HepG2 (cell line): Measurements from ENCODE around the gene RNF222. TPM values are rescaled to one million over a fixed set of nuclear protein-coding genes. Genes with fewer than 3 reads are reported as not detected.

ENCODE experiments used
- ATAC-seq: fragments of 200-7000 bp; cut with Tn5 transposase; 3 replicates; pipeline ENCODE4 v1.9.1; 2020; ENCODE audit warnings: mild to moderate bottlenecking, moderate library complexity
- BruUV-seq: library from RNA; stranded (reverse); fragments of 400-500 nt; replicated peaks from 2 replicates; lab custom pipeline; 2021; lab: Mats Ljungman, UMichigan
- CTCF ChIA-PET: fragments of 300-600 bp; formaldehyde crosslinking; extraction: SDS; loops from one replicate; lab custom pipeline; 2021; ENCODE audit warnings: low total read pairs, inconsistent platforms, low intra/inter-chr PET ratio; lab: Yijun Ruan, JAX
- POLR2A ChIA-PET: fragments of 350-600 bp; sonication (Branson Sonifier 250); formaldehyde crosslinking; loops from one replicate; lab custom pipeline; 2020; ENCODE audit warnings: antibody characterized with exemption, inconsistent platforms; lab: Yijun Ruan, JAX
- DNase-seq: peaks from one replicate; pipeline ENCODE4 v3.0.0-alpha.2; 2015; ENCODE audit warnings: low spot score
- FAIRE-seq: peaks from 3 replicates; lab custom pipeline; 2011; peaks lifted over from hg19 to GRCh38; lab: Jason Lieb, UNC
- H2AFZ ChIP-seq: one replicate; pipeline ENCODE4 v1.6.1; 2011; ENCODE audit warnings: low read length, inconsistent platforms
- H3K27ac ChIP-seq: fragments of 300-600 bp; 3 replicates; pipeline ENCODE4 v1.8.0; 2011; ENCODE audit warnings: mixed run types, mild to moderate bottlenecking, mixed read lengths, low read length, inconsistent platforms; ENCODE audit not compliant: insufficient read depth; ENCODE audit errors: extremely low read length
- H3K27me3 ChIP-seq, 2 experiments: fragments of 200-600 bp in 1 of 2; 2 replicates in 1 of 2; 3 replicates in 1 of 2; pipeline versions ENCODE4 v1.6.0 to v1.8.0; 2011; ENCODE audit warnings: low read length in 2 of 2, mild to moderate bottlenecking in 2 of 2, moderate library complexity in 2 of 2, inconsistent platforms in 1 of 2; ENCODE audit not compliant: insufficient read depth in 2 of 2, control insufficient read depth in 1 of 2
- H3K36me3 ChIP-seq, 2 experiments: fragments of 200-600 bp in 1 of 2; replicated peaks in 1 of 2; 2 replicates in 1 of 2; 3 replicates in 1 of 2; pipeline versions ENCODE4 v1.5.1 to v1.8.0; 2011; ENCODE audit warnings: low read length in 2 of 2, inconsistent platforms in 1 of 2; ENCODE audit not compliant: insufficient read depth in 2 of 2, control insufficient read depth in 1 of 2
- H3K4me1 ChIP-seq: 2 replicates; pipeline ENCODE4 v1.5.1; 2012; ENCODE audit warnings: low read length, inconsistent platforms; ENCODE audit not compliant: insufficient read depth
- H3K4me2 ChIP-seq: 2 replicates; pipeline ENCODE4 v1.6.0; 2011; ENCODE audit warnings: low read depth, low read length, inconsistent platforms
- H3K4me3 ChIP-seq, 3 experiments: fragments of 200-600 bp in 1 of 3; sonication (generic), shearing (Covaris generic) in 1 of 3; replicated peaks in 1 of 3; 2 replicates each; pipeline ENCODE4 v1.5.1; 2011 to 2016; ENCODE audit warnings: low read length in 3 of 3, inconsistent platforms in 2 of 3, low read depth in 2 of 3, mild to moderate bottlenecking in 2 of 3, control low read depth in 1 of 3, mixed read lengths in 1 of 3; ENCODE audit not compliant: insufficient read depth in 1 of 3
- H3K79me2 ChIP-seq: one replicate; pipeline ENCODE4 v1.6.1; 2011; ENCODE audit warnings: low read length, inconsistent platforms; ENCODE audit not compliant: insufficient read depth
- H3K9ac ChIP-seq: 2 replicates; pipeline ENCODE4 v1.6.0; 2011; ENCODE audit warnings: mild to moderate bottlenecking, low read depth, low read length, inconsistent platforms; ENCODE audit not compliant: insufficient read depth
- H3K9me3 ChIP-seq: 2 replicates; pipeline ENCODE4 v1.5.1; 2012; ENCODE audit warnings: mild to moderate bottlenecking, low read length
- H4K20me1 ChIP-seq: 2 replicates; pipeline ENCODE4 v1.6.0; 2011; ENCODE audit warnings: inconsistent platforms, mild to moderate bottlenecking, low read length, moderate library complexity; ENCODE audit not compliant: insufficient read depth
- ATF1 ChIP-seq: IDR thresholded peaks from 2 replicates; pipeline ENCODE4 v1.6.1; 2016; ENCODE audit warnings: mild to moderate bottlenecking, control low read depth
- BCL3 ChIP-seq: sonication (generic); formaldehyde crosslinking; IDR thresholded peaks from 2 replicates; pipeline ENCODE4 v1.5.1; 2020; ENCODE audit warnings: mild to moderate bottlenecking, missing genetic modification reagents, moderate library complexity
- CHD2 ChIP-seq: IDR thresholded peaks from 2 replicates; pipeline ENCODE4 v1.6.1; 2011; ENCODE audit warnings: low read depth, low read length, improper control_type of control experiment
- FLYWCH1 ChIP-seq: sonication (generic); formaldehyde crosslinking; IDR thresholded peaks from 2 replicates; pipeline ENCODE4 v1.8.1; 2023; ENCODE audit warnings: mild to moderate bottlenecking, missing genetic modification reagents
- IRF1 ChIP-seq: sonication (generic); formaldehyde crosslinking; IDR thresholded peaks from 2 replicates; pipeline ENCODE4 v1.4.0; 2020; ENCODE audit warnings: low read depth, mild to moderate bottlenecking, missing genetic modification reagents
- IRX3 ChIP-seq: sonication (generic); formaldehyde crosslinking; IDR thresholded peaks from 2 replicates; pipeline ENCODE4 v1.8.1; 2023; ENCODE audit warnings: mild to moderate bottlenecking, low read depth, missing genetic modification reagents, borderline replicate concordance
- KDM6A ChIP-seq: IDR thresholded peaks from 2 replicates; pipeline ENCODE4 v1.6.1; 2016; ENCODE audit warnings: low read depth
- MED13 ChIP-seq: sonication (generic); formaldehyde crosslinking; IDR thresholded peaks from 2 replicates; pipeline ENCODE4 v1.5.0; 2020; ENCODE audit warnings: missing genetic modification reagents
- NCOA5 ChIP-seq: sonication (generic); formaldehyde crosslinking; IDR thresholded peaks from 2 replicates; pipeline ENCODE4 v1.4.0; 2020; ENCODE audit warnings: missing genetic modification reagents
- RNF219 ChIP-seq: sonication (generic); formaldehyde crosslinking; IDR thresholded peaks from 2 replicates; pipeline ENCODE4 v1.5.0; 2020; ENCODE audit warnings: mild to moderate bottlenecking, missing genetic modification reagents
- ZFP82 ChIP-seq: sonication (generic); formaldehyde crosslinking; IDR thresholded peaks from 2 replicates; pipeline ENCODE4 v1.5.1; 2020; ENCODE audit warnings: mild to moderate bottlenecking, missing genetic modification reagents, borderline replicate concordance
- ZNF354B ChIP-seq: sonication (generic); formaldehyde crosslinking; IDR thresholded peaks from 2 replicates; pipeline ENCODE4 v1.8.0; 2022; ENCODE audit warnings: mild to moderate bottlenecking, missing genetic modification reagents
- ZNF556 ChIP-seq: sonication (generic); formaldehyde crosslinking; IDR thresholded peaks from 2 replicates; pipeline ENCODE4 v1.4.0; 2020; ENCODE audit warnings: mild to moderate bottlenecking, missing genetic modification reagents, borderline replicate concordance
- ZNF790 ChIP-seq: sonication (generic); formaldehyde crosslinking; IDR thresholded peaks from 2 replicates; pipeline ENCODE4 v1.8.0; 2022; ENCODE audit warnings: missing genetic modification reagents, mild to moderate bottlenecking, borderline replicate concordance
- WGBS: methylation state at CpG from one replicate; pipeline ENCODE4 v1.1.6; 2017; ENCODE audit warnings: low lambda C conversion rate; 5-methylcytosine and 5-hydroxymethylcytosine counted together
- in situ Hi-C: cut with HindIII; loops from 2 replicates; pipeline ENCODE4 v1.10.0; 2017; ENCODE audit warnings: low pct_unique_long_range_greater_than_20kb; ENCODE audit not compliant: extremely low pct_ligation_motif_present
- intact Hi-C: fragments of 100-400 bp; cut with micrococcal nuclease; formaldehyde crosslinking; loops from one replicate; pipeline ENCODE4 v1.10.0; 2022; ENCODE audit not compliant: unreplicated experiment
- polyA plus RNA-seq, 8 experiments: library from polyadenylated mRNA; depleted of rRNA in 3 of 8; stranded (reverse) in 7 of 8; unstranded in 1 of 8; fragments of >200 nt; fragmentation: Illumina TruSeq in 4 of 8; extraction: Trizol in 4 of 8; gene quantifications; 2 replicates each; pipeline versions ENCODE4 v1.2.1 to v1.2.3, GENCODE V29; 2011 to 2016; ENCODE audit warnings: low read depth in 4 of 8, missing spikeins in 1 of 8, mixed read lengths in 1 of 8; ENCODE audit not compliant: insufficient read depth in 1 of 8
- total RNA-seq, 5 experiments: library from RNA; depleted of rRNA; stranded (reverse); fragments of >200 nt; fragmentation: Illumina TruSeq; extraction: Trizol; gene quantifications; 2 replicates each; pipeline ENCODE4 v1.2.3, GENCODE V29; 2016; ENCODE audit warnings: low read depth in 1 of 5

The RNF222 gene
- total and polyA plus RNA-seq, 2 of the 13 experiments (the other 11 are each of a cell fraction or from before 2014, with no cell fraction given) = not detected

- WGBS = 58% methylated on average over 11 of the region's 11 CpGs
- H3K9ac ChIP-seq = no peak overlapping the region
- H3K27me3 ChIP-seq = peaks cover 0 to 11% of the 10 kb centered on the region in 2 experiments; a peak in 2 of 5 replicates
- no peak overlapping the region for H2AFZ ChIP-seq
- intact Hi-C loops = no loop called here
- H3K79me2 ChIP-seq = no peaks in the 10 kb centered on the region
- in situ Hi-C loops = loop anchor here (10.0 kb wide), 1 partner anchor 342 kb away; the partner anchor contains the start of gene CCDC42
- H3K27ac ChIP-seq = no peak overlapping the region
- ChIA-PET CTCF (no interaction called here), POLR2A (no interaction called here)
- H3K9me3 ChIP-seq = no peaks in the 10 kb centered on the region
- peaks cover 26% of the 10 kb centered on the region for H3K4me1 ChIP-seq
- no peak overlapping the region for H3K4me2 ChIP-seq
- ATAC-seq (no peak), FAIRE-seq (no peak), DNase-seq (no peak)
- H3K36me3 ChIP-seq = no peaks in the 10 kb centered on the region
- no peak for TF ChIP-seq FLYWCH1
- TF ChIP-seq RNF219 (CRISPR knock-in tag) = no peak
- TF ChIP-seq KDM6A (CRISPR knock-in tag) = no peak
- TF ChIP-seq ZNF790 = no peak
- TF ChIP-seq IRF1 = no peak
- no peak for TF ChIP-seq BCL3
- TF ChIP-seq ZNF556 (CRISPR knock-in tag) = no peak
- TF ChIP-seq NCOA5 (CRISPR knock-in tag) = no peak
- no peak for TF ChIP-seq ZNF354B
- TF ChIP-seq CHD2 = no peak
- no peak for TF ChIP-seq MED13
- no peak for TF ChIP-seq IRX3 (CRISPR knock-in tag)
- TF ChIP-seq ATF1 (CRISPR knock-in tag) = no peak
- TF ChIP-seq ZFP82 (CRISPR knock-in tag) = no peak
- no peaks in the 10 kb centered on the region for H4K20me1 ChIP-seq
- no peak overlapping the region for H3K4me3 ChIP-seq
- BruUV-seq = no TSS peak
These were observed 5.4 kb upstream of the RNF222 start for GRCh38 chr17:8402921-8403536.
